ENCODE results near the gene SLAMF6.
"Not testable (repeated sequence)": the region's sequence is repeated elsewhere in the genome, so short reads cannot be mapped to it uniquely, and the experiment has no call there.

Gene SLAMF6

DNA sequence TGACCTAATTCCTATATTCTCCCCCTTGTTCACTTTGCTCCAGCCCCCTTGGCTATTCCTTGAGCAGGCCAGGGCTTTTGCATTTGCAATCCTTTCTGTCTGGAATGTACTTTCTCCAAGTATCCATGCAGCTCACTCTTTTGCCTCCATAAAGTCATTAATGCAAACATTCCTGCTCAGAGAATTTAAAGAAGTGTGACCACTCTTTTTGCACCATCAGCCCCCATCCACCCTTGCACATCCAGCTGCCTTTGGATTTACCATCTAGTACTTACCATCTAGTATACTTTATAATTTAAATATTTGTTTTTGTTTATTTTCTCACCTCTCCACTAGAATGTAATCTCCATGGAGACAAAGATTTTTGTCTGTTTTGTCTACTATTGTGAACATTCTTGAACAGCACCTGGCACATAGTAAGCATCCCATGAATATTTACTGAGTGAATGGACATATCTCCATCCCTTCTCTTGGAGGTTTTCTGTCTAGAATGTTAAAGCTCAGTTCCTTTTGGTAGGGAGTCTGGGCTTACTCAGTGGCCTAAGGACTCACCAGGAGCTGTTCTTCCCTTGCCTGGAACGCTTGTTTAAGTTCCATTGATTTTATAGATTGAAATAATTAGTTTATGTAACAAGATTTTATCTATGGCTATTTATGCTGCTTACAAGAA lies 22.6 kb downstream of the SLAMF6 start:
- no peak for DNase-seq

DNA sequence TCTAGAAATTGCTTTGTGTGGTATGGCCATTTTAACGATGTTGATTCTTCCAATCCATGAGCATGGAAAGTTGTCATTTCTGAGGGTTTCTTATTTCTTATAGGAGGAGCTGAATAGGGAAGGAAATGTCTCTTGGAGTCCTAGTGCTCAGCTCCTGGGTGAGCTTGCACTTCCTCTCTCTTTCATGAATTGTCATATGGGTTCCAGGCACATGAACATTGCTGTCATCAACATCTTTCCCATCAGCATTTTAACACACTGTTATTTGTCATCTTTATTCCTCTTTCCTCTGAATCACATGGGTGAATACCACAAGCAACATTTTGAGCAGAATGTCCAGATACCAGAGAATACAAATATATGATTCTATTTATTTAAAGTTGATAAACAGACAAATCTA lies 23.4 kb downstream of the SLAMF6 start:
- no peak for DNase-seq

DNA sequence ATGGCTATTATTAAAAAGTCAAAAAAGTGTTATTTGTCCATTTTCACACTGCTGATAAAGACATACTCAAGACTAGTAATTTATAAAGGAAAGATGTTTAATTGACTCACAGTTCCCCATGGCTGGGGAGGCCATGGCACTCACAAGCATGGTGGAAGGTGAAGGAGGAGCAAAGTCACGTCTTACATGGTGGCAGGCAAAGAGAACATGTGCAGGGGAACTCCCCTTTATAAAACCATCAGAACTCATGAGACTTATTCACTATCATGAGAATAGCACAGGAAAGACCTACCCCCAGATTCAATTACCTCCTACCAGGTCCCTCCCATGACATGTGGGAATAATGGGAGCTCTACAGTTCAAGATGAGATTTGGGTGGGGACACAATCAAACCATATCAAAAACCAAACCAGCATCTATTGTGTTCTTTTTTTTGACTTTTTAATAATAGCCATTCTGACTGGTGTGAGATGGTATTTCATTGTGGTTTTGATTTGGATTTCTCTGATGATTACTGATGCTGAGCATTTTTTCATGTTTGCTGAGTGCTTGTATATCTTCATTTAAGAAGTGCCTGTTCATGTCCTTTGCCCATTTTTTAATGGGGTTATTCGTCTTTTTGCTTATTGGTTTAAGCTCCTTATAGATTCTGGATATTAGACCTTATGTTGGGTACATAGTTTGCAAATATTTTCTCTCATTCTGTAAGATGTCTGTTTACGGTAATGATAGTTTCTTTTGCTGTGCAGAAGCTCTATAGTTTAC lies 24.6 kb downstream of the SLAMF6 start:
- DNase-seq, result not testable (repeated sequence)

DNA sequence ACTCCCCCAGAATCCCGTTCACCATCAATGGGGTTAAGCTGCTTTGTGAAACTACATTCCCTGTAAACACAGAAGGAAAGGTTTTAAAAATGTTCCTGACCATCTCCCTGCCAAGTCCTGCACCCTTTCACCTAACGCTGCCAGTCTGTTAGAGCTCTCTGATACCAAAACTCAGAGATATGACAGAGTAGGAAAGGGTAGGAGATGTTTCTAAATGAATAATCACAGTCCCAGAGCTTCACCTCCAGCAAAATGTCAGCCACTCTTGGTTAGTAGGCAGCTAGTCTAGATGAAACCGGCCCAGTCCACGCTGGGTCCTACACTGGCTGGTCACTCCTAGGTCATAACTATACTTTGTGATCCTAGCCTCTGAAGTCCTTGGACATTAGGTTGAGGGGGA lies 26.7 kb downstream of the SLAMF6 start:
- DNase-seq, result no peak

DNA sequence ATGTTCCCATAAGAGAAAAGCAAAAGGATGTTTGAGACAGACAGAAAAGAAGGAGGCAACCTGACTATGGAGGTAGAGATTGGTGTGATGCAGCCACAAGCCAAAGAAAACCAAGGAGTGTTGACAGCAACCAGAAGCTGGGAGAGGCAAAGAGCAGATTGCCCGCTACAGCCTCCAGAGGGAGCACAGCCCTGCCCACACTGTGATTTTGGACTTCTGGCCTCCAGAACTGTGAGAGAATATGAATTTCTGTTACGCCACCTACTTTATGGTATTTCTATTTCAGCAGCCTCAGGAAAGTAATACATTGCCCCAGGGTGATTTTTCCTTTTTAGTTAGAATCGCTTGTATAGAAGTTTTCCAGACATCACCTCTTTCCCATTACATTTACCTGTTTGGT lies 28.4 kb downstream of the SLAMF6 start:
- DNase-seq, result no peak

DNA sequence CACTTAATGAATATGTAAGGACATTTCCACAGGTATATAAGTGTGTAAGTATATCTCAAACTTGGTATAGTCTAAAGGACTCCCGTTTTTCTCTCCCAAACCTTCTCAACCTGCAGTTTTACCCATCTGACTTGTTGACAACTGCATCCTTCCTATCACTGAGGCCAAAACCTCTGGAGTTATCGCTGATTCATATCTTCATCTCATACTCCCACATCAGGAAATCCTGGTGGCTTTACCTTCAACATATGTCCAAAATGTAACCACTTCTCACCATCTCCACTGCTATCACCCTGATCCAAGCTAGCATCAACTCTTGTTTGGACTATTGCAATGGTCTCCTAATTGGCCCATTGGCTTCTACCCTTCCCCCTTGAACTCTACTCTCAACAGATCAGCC lies 30.4 kb downstream of the SLAMF6 start:
- DNase-seq, result no peak

DNA sequence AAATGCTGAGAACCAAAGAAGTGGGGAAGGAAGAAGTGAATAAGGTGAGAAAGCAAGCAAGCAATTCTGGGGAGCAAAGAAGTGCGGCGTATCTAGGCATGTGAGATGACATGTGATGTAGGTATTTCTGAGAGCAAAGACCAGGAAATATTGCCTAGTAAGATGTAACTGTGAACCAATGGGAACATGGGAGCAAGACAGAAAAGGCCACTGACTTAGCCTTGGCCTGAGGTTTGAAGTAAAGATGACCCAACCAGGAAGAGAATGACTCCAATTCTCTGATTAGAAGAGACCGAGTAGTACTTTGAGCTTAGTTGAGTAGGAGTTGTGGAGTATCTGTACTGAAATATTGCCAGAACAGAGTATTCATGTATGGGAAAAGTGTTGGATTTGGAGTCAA lies 31.1 kb downstream of the SLAMF6 start:
- no peak for DNase-seq

DNA sequence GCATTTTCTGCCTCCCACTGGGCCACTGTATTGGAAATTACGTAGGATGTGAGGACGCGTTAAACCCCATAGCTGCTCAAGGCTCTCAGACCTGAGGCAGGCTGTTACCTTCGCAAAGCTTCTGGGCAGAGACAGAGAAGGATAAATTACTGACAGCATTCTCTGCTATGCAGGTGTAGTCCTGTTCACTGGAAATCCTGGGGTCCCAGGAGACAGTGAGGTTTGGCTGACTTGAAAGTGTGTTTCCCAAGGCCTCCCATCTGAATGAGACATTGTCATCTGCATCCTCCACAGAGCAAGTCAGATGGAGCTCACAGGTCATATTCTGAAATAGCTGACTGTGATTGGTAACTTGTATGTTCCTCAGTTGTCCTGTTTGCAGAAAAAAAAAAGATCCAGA lies 32.0 kb downstream of the SLAMF6 start:
- no peak for DNase-seq

DNA sequence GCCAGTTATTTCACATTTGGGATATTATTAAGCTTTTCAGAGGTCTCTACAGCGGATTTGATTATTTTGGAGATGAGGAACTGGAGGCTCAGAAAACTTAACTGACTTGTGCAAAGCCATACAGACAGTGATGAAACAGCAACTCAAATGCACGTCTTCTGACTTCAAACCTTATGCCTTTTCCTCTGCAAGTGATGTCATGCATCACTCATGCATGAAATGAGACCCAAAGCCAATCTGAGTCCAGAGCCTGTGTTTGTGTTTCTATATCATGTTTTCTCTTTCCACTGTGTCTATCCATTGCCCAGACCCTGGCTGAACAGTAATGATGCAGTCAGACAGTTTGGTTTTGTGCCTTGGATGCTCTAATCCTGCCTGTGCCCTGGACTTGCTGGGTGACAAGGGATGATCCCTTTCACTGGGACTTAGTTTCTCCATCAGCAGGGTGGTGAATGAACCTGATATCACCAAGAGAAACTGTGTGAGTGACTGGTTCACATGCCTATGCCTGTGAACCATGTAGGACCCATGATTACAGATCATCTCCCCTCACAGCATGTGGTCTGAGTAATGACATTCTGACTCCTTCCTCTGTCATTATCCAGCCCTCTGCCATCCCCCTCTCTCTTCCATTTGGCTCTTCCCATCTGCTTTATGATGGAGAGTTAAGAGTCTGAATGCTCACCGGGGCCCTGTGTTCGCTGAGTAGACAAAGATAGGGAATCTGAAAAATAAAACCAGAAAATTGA lies 33.4 kb downstream of the SLAMF6 start:
- no peak for DNase-seq

DNA sequence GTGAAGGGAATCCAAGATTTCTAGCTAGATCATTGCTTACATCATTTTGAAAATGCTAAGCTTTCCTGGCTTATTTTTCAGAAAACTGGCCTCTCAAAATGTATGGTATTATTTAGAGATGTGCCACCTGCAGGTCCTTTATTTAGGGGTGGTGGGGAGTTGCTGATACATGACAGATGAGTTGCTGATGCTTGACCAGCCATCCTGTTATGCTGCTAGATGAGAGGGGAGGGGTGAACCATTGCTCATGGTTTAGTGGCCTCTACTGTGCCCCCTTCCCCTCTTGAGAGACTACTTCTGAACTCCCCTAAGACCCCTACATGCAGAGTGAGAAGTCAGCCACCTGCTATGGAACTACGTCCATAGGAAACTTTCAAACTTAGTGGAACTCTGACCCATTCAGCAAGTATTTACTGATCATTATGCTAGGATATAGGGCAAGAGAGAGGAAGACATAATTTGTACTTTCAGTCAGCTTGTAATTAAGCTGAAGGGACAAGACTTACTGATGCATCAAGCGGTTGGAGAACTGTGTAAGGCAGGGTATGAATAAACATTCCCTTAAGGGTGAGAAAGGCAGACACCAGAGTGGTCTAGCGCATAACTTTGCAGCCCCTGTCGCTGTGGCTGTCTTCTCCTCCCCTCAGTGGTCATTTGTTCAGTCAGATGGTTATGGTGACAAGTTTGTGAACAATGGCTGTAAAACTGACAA lies 34.6 kb downstream of the SLAMF6 start:
- DNase-seq, result no peak

DNA sequence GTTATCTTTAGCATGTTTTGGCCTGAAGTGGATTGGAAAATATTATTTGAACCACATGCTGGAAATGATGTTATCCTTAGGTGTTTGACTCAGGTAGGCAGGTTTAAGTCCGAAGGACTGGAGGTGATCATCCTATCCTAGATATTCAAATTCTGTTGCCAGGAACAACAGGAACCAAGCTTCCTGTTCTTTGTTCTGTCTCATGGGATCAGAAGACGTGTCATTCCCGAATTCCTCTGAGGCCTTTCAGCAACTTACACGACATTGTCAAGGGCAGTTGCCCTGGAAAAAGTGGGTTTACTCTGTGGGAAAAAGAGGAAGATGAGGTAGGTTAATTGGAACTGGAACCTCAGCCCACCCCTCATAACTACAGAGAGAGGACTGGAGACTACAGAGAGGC lies 36.6 kb downstream of the SLAMF6 start:
- DNase-seq, result no peak

DNA sequence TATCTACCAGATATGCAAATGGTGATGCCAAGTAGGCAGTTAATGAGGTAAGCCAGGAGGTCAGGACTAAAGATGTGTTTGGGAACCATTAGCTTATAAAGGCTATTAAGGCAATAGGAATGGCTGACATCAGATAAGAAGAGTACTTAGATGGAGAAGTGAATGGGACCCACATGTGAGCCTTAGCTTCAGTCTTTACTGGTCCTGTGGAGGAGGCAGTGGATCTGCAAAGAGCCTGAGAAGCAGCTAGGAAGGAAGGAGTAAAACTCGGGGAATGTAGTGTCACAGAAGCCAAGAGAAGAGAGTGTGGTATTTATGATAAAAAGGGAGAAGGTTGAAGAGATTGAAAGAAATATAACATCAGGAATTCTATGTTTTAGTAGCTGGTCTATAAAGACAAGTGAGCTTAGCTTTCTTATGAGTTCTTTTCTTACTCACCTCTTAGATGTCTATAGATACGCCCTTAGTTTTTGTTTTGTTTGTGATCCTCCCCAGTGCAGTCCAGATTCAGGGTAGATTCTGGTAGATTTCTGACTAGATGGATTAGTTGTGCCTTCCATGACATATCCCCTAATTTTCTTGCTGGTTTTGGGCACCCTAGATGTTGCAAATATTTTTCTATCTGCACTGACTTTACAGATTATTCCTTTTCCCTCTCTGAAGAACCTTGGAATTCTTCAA lies 39.4 kb downstream of the SLAMF6 start:
- DNase-seq, result no peak

DNA sequence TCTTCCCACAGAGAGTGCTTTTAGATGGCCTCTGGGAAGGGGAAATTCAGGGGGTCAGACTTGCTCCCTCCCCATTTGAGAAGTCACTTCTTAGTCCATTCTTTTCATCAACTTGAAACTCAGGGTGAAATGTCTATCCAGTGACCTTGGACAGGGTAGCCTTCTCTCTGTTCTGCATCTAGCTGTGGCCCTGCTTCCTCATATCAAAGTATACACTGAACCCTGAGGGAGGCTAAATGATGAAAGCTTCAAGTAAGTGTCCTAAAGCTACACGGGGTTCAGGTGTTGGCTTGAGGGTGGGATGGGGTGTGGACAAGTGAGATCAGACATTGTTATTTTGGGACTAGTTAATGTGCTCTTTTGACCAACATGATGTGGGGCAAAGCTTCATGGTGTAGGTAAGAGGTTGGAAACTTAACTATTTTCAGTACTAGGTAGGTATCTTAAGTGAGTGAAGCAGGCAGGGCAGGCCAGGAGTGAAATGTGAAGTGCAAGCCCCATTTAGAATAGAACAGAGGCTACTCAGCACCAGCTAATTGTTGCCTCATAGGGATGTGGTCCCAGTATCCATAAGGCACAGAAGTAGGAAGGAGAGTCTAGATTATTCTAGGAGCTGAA lies 41.0 kb downstream of the SLAMF6 start:
- no peak for DNase-seq

DNA sequence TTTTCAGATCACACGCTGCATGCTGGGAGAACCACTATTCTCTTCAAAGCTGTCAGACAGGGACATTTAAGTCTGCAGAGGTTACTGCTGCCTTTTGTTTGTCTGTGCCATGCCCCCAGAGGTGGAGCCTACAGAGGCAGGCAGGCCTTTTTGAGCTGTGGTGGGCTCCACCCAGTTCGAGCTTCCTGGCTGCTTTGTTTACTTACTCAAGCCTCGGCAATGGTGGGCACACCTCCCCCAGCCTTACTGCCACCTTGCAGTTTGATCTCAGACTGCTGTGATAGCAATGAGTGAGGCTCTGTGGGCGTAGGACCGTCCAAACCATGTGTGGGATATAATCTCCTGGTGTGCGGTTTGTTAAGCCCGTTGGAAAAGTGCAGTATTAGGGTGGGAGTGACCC lies 42.3 kb downstream of the SLAMF6 start:
- peak; percentile 50 for DNase-seq

DNA sequence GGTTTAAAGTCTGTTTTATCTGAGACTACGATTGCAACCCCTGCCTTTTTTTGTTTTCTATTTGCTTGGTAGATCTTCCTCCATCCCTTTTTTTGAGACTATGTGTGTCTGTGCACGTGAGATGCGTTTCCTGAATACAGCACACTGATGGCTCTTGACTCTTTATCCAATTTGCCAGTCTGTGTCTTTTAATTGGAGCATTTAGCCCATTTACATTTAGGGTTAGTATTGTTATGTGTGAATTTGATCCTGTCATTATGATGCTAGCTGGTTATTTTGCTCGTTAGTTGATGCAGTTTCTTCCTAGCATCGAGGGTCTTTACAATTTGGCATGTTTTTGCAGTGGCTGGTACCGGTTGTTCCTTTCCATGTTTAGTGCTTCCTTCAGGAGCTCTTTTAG lies 44.0 kb downstream of the SLAMF6 start:
- not testable (repeated sequence) for DNase-seq

DNA sequence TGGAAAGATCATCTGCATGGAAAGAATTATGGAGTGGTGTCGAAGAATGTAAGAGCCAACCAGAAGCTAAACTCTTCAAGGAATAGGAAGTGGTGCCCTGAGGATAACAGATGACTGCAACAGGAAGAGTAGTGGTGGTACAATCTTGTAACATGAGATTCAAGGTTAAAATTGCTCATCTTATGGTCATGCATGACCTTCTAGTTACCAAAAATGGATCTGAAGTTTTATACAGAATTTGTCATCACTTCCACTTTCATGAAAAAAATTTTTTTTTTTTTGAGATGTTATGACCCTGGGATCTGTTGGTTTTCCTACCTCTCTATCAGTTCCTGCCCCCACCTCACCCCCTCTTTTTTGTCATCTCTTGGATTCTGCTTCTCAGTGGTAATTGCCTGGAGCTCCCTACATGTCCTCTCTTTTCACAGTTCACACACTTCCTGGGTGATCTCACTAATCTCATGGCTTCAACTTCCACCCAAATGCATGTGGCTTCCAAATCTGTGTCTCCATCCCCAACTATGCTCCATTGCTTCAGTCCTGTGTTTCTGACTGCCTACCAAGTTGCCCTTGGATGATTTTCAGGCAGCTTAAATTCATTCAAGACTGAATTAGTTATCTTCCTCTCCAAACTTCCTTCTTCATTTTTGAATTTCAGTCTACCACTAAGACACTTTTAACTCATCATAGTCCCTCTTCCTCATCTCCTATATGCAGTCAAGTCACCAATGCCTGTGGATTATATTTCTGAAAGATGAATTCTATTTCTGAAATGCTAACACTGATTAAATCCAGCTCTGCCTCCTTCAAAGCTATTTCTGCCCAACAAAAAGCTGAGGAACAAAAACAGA lies 48.4 kb downstream of the SLAMF6 start:
- DNase-seq, result no peak

DNA sequence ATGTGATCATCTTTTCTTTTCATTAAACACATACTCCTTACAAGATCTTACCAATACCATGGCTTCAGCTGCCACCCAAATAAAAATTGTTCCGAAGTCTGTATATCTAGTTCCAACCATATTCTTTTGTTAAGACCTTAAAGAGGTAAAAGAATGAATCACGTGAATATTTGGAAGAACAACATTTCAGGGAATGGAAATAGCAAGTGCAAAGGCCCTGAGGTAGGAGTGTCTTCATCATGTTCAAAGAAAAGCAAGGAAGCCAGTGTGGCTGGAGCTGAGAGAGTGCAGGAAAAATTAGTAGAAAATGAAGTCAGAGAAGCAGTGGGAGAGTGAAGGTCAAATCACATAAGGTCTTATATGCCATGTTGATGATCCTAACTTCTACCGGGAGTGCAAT lies 50.9 kb downstream of the SLAMF6 start:
- no peak for DNase-seq

DNA sequence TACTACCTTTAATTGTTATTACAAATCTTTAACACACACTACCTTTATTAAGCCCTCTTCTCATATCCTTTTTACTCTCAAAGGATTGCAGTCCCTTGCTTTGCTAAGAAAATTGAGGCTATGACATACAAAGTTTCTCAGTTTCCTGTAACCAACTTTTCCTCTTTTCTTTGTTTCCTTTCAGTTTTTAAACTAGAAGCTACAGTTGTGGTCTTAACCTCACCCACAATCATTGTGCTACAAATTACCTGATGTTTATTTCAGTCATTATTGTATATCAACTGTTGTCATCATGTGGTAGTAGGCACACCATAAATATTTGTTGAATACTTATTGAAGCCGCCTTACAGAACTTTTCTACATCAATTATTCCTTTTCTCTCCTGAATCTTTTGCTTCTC lies 51.8 kb downstream of the SLAMF6 start:
- DNase-seq, result peak; percentile 31

DNA sequence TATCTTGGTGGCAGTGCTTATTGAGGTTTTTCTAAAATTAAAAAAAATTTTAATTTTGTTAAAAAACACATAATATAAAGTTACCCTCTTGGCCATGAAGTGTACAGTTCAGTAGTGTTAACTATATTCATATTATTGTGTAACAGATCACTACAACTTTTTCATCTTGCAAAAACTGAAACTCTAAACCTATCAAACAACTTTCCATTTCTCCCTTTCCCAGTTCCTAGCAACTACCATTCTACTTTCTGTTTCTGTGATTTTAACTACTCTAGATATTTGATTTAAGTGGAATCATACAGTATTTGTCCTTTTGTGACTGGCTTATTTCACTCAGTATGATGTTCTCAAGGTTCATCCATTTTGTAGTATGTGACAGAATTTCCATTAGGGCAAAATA lies 55.5 kb downstream of the SLAMF6 start:
- no peak for DNase-seq

DNA sequence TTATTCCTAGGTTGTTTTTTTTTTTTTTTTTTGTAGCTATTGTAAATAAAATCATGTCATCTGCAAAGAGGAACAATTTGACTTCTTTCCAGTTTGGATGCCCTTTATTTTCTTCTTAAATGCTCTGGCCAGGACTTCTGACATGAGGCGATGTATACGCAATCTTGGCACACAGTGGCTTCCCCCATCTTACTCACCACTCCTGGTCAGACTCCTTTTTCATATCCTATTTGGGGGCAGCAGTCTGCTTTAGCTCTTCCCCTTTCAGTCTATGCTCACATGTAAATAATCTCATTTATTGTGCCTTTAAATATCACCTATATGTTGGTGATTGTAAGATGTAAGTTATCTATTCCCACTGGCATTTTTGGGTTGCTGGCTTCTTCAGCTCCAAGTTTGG lies 56.1 kb downstream of the SLAMF6 start:
- no peak for DNase-seq

DNA sequence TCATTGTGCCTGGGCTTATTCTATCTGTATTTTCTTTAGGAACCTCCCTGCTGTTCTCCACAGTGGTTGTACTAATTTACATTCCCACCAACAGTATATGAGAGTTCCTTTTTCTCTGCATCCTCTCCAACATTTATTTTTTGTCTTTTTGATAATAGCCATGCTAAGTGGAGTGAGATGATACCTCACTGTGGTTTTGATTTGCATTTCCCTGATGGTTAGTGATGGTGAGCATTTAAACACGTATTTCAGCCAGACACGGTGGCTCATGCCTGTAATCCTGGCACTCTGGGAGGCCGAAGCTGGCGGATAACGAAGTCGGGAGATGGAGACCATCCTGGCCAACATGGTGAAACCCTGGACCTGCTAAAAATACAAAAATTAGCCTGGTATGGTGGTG lies 57.9 kb downstream of the SLAMF6 start:
- DNase-seq, result no peak
